Common myeloid progenitor, CD34-positive (primary cell): Measurements from ENCODE around the gene RPL28.
"Not testable (repeated sequence)": the region's sequence is repeated elsewhere in the genome, so short reads cannot be mapped to it uniquely, and the experiment has no call there.

ENCODE experiments used
- CTCF ChIA-PET: fragments of 350-600 bp; sonication (Branson Sonifier 250); formaldehyde crosslinking; loops from one replicate; lab custom pipeline; 2021; ENCODE audit warnings: antibody characterized with exemption; lab: Charles Lee
- POLR2A ChIA-PET: fragments of 350-600 bp; sonication (Branson Sonifier 250); formaldehyde crosslinking; loops from one replicate; lab custom pipeline; 2021; ENCODE audit warnings: antibody characterized with exemption; lab: Charles Lee
- DNase-seq, 3 donors: peaks; one replicate each; pipeline versions ENCODE4 v3.0.0 to v3.0.0-alpha.2; 2013
- H3K27ac ChIP-seq, 2 experiments: 1 replicate in 1 of 2; 2 replicates in 1 of 2; pipeline ENCODE4 v1.7.0; 2013; ENCODE audit warnings: inconsistent platforms in 2 of 2, low read length in 2 of 2, mild to moderate bottlenecking in 2 of 2, low read depth in 1 of 2, moderate library complexity in 1 of 2; ENCODE audit not compliant: severe bottlenecking in 2 of 2, insufficient read depth in 1 of 2, poor library complexity in 1 of 2
- H3K27me3 ChIP-seq, 5 experiments: replicated peaks in 2 of 5; 1 replicate in 3 of 5; 2 replicates in 2 of 5; pipeline versions ENCODE4 v1.6.1 to v1.7.0; 2013; ENCODE audit warnings: low read length in 4 of 5, mild to moderate bottlenecking in 2 of 5, moderate library complexity in 2 of 5, inconsistent platforms in 1 of 5; ENCODE audit not compliant: insufficient read depth in 5 of 5, control insufficient read depth in 4 of 5
- H3K36me3 ChIP-seq, 4 experiments: 1 replicate in 2 of 4; 2 replicates in 2 of 4; pipeline versions ENCODE4 v1.6.1 to v1.7.0; 2013; ENCODE audit warnings: low read length in 3 of 4, control low read depth in 1 of 4, mild to moderate bottlenecking in 1 of 4; ENCODE audit not compliant: control insufficient read depth in 4 of 4, insufficient read depth in 4 of 4
- H3K4me1 ChIP-seq, 4 experiments: 1 replicate in 3 of 4; 2 replicates in 1 of 4; pipeline versions ENCODE4 v1.6.1 to v1.7.1; 2013; ENCODE audit warnings: low read length in 3 of 4, mild to moderate bottlenecking in 3 of 4, control low read depth in 1 of 4, inconsistent platforms in 1 of 4, moderate library complexity in 1 of 4; ENCODE audit not compliant: control insufficient read depth in 4 of 4, insufficient read depth in 4 of 4; ENCODE audit errors: control extremely low read depth in 1 of 4
- H3K4me3 ChIP-seq, 7 experiments: 1 replicate in 4 of 7; 2 replicates in 3 of 7; pipeline versions ENCODE4 v1.5.1 to v1.7.0; 2013; ENCODE audit warnings: mild to moderate bottlenecking in 7 of 7, low read length in 6 of 7, moderate library complexity in 6 of 7, inconsistent platforms in 2 of 7, low read depth in 2 of 7, control low read depth in 1 of 7; ENCODE audit not compliant: insufficient read depth in 4 of 7, control insufficient read depth in 1 of 7; ENCODE audit errors: extremely low read depth in 1 of 7
- H3K9me3 ChIP-seq, 5 experiments: 1 replicate in 4 of 5; 2 replicates in 1 of 5; pipeline versions ENCODE4 v1.6.1 to v1.7.1; 2013; ENCODE audit warnings: low read length in 4 of 5, mild to moderate bottlenecking in 2 of 5, inconsistent platforms in 1 of 5, low read depth in 1 of 5, moderate library complexity in 1 of 5; ENCODE audit not compliant: control insufficient read depth in 4 of 5, insufficient read depth in 2 of 5; ENCODE audit errors: control extremely low read depth in 1 of 5
- WGBS: methylation state at CpG from one replicate; pipeline ENCODE4 v1.1.5; 2013; ENCODE audit not compliant: insufficient coverage; 5-methylcytosine and 5-hydroxymethylcytosine counted together

The RPL28 gene

DNA sequence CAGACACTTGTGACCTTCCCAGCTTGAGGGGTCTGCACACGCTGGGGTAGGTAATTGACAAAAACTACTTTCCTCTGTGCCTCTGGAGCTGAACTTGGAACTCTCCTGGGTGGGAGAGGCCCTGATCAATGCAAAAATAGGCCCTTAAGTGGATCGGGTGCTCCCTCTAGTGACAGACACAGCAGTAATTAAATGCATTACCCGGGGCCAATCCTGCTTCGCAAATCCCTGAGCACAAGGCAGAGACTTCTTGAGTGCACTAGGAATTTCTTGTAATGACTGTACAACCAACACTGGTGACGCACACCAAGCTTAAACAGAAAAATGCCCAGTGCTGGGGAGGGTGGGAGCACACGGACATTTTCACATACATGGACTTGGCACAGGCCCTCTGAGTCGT is 32.5 kb downstream of the RPL28 start:
- peak; percentile 78 to 86 (median 82) for DNase-seq
- H3K4me1 ChIP-seq = peaks cover 6 to 40% (median 31%) of the 10 kb centered on the region in 4 experiments
- WGBS = 31% methylated on average over 6 of the region's 7 CpGs

DNA sequence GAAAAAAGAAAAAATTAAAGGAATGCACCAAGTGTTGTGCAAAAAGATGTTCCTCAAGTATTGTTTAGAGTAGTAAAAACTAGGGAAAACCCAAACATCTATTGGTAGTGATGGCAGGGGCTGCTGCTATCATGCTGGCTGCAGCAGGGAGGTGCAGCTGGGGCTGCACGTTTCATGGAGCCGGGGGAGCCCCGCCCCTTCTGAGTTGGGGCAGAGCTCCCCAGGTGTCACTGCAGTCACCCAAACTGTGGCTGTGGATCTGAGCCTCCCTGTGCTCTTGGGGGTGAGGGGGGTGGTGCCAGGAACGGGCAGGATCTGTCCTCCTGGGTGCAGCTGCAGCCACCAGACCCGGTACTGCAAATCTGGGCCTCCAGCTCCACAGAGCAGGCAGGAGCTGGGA is 33.4 kb downstream of the RPL28 start:
- ChIA-PET POLR2A (interaction anchor here (1.2 kb wide), 1 partner anchor 11 kb away, joined by 4 read pairs; the partner anchor contains the start of gene UBE2S), CTCF (interaction anchor here (1.0 to 3.5 kb wide), 11 partner anchors 9 to 126 kb away, joined by 3 to 21 read pairs (median 6); partner anchors contain the start of gene KMT5C)
- Histone ChIP-seq H3K27ac (no peak overlapping the region), H3K4me3 (no peak overlapping the region), H3K4me1 (peaks cover 6 to 40% (median 31%) of the 10 kb centered on the region in 4 experiments), H3K9me3 (peaks cover 0 to 4% (median 0%) of the 10 kb centered on the region in 5 experiments), H3K27me3 (no peaks in the 10 kb centered on the region), H3K36me3 (no peaks in the 10 kb centered on the region)
- WGBS = 100% methylated on average over 1 of the region's 5 CpGs
- no peak for DNase-seq

More for the DNA sequence above, 32.5 kb downstream of the RPL28 start:
- Histone ChIP-seq H3K4me3 (no peak overlapping the region), H3K27ac (no peak overlapping the region), H3K9me3 (peaks cover 0 to 4% (median 0%) of the 10 kb centered on the region in 5 experiments), H3K27me3 (no peaks in the 10 kb centered on the region), H3K36me3 (no peaks in the 10 kb centered on the region)
- ChIA-PET CTCF (interaction anchor here (0.8 to 3.5 kb wide), 22 partner anchors 8 to 284 kb away, joined by 3 to 21 read pairs (median 4); partner anchors contain the start of genes TMEM150B and TMEM238), POLR2A (interaction anchor here (0.5 to 1.2 kb wide), 2 partner anchors 10 to 354 kb away, joined by 4 to 6 read pairs; partner anchors contain the start of gene UBE2S)

DNA sequence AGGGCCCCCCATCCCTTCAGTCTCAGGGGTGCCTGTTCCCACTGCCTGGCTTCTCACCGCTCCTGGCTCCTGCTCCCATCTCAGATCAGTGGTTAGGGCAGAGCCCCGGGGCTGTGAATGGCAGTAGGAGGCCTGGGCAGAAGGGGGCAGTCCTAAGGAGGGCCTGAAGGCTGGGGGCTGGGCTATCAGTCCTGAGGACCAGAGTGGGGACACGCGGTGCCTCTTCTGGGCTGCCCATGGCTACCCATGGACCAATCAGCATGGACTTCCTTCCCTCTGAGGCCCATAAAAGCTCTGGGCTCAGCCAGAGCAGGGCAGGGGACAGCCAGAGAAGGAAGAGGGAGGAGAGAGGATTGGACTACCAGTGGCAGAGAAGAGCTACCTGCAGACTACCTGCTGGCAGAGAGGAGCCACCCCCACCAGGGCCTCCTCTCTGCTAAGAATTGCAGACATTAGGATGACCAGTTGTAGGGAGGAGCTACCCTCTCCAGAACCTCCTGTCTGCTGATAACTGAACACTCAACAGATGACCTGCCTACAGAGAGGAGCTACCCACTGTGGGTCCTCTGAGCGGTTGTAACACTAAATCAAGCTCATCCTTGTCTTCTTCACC is 34.0 kb downstream of the RPL28 start:
- Histone ChIP-seq H3K4me1 (peaks cover 6 to 40% (median 31%) of the 10 kb centered on the region in 4 experiments), H3K27me3 (no peaks in the 10 kb centered on the region), H3K9me3 (peaks cover 0 to 4% (median 0%) of the 10 kb centered on the region in 5 experiments), H3K4me3 (no peak overlapping the region), H3K36me3 (no peaks in the 10 kb centered on the region), H3K27ac (no peak overlapping the region)
- DNase-seq = no peak
- CTCF ChIA-PET = interaction anchor here (0.7 to 3.5 kb wide), 9 partner anchors 10 to 279 kb away, joined by 3 to 21 read pairs (median 3); partner anchors contain the start of gene KMT5C
- POLR2A ChIA-PET = no interaction called here
- WGBS = 86% methylated on average over 4 of the region's 5 CpGs

DNA sequence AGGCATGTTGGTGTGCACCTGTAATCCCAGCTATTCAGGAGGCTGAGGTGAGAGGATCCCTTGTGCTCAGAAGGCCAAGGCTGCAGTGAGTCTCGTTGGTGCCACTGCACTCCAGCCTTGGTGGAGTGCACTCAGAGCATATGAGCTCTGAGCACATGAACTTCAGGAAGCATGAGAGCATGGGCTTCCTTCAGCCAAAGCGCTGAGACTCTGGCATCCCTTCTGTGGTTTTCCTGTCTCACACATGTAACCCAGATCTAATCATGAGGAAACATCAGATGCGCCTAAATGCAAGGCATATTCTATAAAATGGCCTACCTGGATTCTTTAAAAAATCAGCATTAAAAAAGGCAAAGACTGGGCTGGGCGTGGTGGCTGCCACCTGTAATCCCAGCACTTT is 35.5 kb downstream of the RPL28 start:
- peak; percentile 77 to 96 (median 93) for DNase-seq

DNA sequence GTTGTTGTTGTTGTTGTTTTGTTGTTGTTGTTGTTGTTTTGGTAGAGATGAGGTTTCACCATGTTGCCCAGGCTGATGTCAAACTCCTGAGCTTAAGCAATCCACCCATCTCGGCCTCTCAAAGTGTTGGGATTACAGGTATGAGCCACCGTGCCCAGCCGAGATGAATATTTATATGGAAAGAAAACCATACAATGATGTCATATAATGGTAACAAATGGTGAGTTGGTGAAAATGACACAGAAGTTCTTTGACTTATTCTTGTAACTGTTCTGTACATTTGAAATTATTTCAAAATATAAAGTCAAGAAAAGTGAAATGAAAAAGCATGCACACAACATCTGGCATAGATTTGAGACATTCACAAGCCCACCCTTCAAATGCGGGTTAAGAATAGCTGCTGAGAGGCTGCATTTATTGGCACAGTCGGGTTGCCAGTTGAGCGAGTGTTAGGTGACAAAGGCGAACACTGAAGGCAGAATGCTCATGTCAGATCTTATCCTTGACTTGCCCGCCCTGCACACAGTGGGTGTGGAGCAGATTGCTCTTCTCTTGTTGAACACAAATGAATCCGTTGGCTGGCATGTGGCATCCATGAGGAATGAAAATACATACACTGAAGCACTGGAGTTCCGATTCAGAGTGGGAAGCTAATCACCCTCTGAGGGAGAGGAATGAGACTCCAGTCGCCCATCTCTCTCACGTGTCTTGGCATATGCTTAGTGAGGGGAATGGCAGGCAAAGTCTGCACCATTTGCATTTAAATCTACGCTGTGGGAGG is 37.7 kb downstream of the RPL28 start:
- ChIA-PET CTCF (interaction anchor here (1.0 to 1.5 kb wide), 3 partner anchors 20 to 132 kb away, joined by 3 read pairs; no protein-coding TSS in a partner anchor), POLR2A (interaction anchor here (0.7 kb wide), 1 partner anchor 122 kb away, joined by 4 read pairs; no protein-coding TSS in a partner anchor)
- H3K27me3 ChIP-seq = no peaks in the 10 kb centered on the region
- peaks cover 0 to 4% (median 0%) of the 10 kb centered on the region in 5 experiments for H3K9me3 ChIP-seq
- no peak overlapping the region for H3K4me3 ChIP-seq
- H3K36me3 ChIP-seq = no peaks in the 10 kb centered on the region
- peaks cover 6 to 29% (median 20%) of the 10 kb centered on the region in 4 experiments for H3K4me1 ChIP-seq
- WGBS = 94% methylated on average over 9 of the region's 13 CpGs
- H3K27ac ChIP-seq = no peak overlapping the region
- no peak for DNase-seq

More for the DNA sequence above, 35.5 kb downstream of the RPL28 start:
- ChIA-PET CTCF (interaction anchor here (0.6 to 0.8 kb wide), 2 partner anchors 14 to 38 kb away, joined by 3 to 4 read pairs; no protein-coding TSS in a partner anchor), POLR2A (interaction anchor here (0.6 kb wide), 1 partner anchor 19 kb away, joined by 3 read pairs; no protein-coding TSS in a partner anchor)
- not testable (repeated sequence) for H3K27ac ChIP-seq, H3K27me3 ChIP-seq, H3K4me3 ChIP-seq, H3K36me3 ChIP-seq, H3K9me3 ChIP-seq
- H3K4me1 ChIP-seq = peaks cover 6 to 40% (median 31%) of the 10 kb centered on the region in 4 experiments
- 4% methylated on average over 4 of the region's 4 CpGs for WGBS

DNA sequence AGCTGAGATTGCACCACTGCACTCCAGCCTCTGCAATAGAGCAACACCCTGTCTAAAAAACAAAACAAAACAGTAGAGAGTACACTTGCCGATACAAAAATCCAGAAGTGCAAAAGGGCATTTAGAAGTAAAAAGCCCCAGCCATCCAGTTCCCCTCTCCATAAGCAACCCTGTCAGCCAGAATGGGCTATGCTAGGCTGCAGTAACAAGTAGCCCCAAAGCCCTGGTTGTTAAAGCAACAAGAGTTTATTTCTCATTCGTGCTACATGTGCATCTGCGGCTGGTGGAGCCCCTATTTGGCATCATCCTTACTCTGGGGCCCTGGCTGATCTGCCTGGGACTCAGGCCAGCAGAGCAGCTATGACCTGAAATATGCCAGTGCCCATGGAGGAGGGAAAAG is 38.8 kb downstream of the RPL28 start:
- Histone ChIP-seq H3K27me3 (no peaks in the 10 kb centered on the region), H3K4me3 (no peak overlapping the region), H3K27ac (no peak overlapping the region), H3K9me3 (peaks cover 0 to 4% (median 0%) of the 10 kb centered on the region in 5 experiments), H3K36me3 (no peaks in the 10 kb centered on the region), H3K4me1 (peaks cover 6 to 26% (median 20%) of the 10 kb centered on the region in 4 experiments)
- ChIA-PET CTCF (interaction anchor here (1.2 kb wide), 1 partner anchor 12 kb away, joined by 4 read pairs; no protein-coding TSS in a partner anchor), POLR2A (interaction anchor here (0.5 kb wide), 1 partner anchor 84 kb away, joined by 7 read pairs; no protein-coding TSS in a partner anchor)
- DNase-seq = no peak
- WGBS = 100% methylated on average over 3 of the region's 3 CpGs
